ENCODE measurements around the gene MAGI2.

MAGI2 gene

GRCh38 chr7:78206769-78207168, 1246.7 kb downstream of the MAGI2 start:
- ATAC-seq (replicated peaks) (no peak), DNase-seq (no peak)
- Mint-ChIP-seq H3K9me3 (peaks cover 0 to 2% of the 10 kb centered on the region in 2 donors), H3K4me1 (no peaks in the 10 kb centered on the region), H3K27ac (no peak overlapping the region), H3K4me3 (no peak overlapping the region), H3K36me3 (no peaks in the 10 kb centered on the region), H3K27me3 (no peaks in the 10 kb centered on the region)

DNA sequence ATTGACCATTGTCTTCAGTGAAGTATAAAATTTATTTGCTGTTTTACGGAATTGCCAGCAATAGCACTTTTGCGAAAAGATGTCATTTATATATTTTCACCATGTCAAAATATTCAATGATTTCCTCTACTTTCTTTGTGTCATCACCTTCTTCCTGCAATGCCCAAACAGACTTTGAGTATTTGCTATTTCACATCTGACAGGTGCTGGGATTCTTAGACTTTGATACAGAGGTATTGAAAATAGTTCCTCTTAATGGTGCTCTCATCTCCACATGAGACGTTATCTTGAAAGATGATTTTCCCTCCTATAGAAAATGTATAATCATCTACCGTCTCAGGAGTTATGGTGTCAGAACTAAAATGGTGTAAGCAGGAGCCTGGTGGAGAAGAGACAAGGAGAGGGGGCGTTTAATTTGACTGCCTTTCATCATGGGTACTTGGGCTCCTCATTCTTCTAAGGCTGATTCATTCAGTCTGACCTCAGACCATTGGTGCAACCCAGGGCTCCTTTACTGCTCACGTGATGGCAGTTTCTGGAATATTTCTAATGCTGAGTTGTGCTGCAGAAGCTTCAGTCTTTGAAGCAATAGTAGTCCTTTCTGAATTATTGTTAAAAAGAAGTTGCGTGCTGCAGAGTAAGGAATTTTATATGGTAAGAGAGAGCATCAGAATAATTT, 1250.3 kb downstream of the MAGI2 start:
- DNase-seq, result no peak
- ATAC-seq (replicated peaks), result no peak
- no peaks in the 10 kb centered on the region for H3K27me3 Mint-ChIP-seq
- H3K4me1 Mint-ChIP-seq, result no peaks in the 10 kb centered on the region
- no peak overlapping the region for H3K4me3 Mint-ChIP-seq
- H3K27ac Mint-ChIP-seq, result no peak overlapping the region
- H3K9me3 Mint-ChIP-seq, result no peaks in the 10 kb centered on the region
- H3K36me3 Mint-ChIP-seq, result no peaks in the 10 kb centered on the region

DNA sequence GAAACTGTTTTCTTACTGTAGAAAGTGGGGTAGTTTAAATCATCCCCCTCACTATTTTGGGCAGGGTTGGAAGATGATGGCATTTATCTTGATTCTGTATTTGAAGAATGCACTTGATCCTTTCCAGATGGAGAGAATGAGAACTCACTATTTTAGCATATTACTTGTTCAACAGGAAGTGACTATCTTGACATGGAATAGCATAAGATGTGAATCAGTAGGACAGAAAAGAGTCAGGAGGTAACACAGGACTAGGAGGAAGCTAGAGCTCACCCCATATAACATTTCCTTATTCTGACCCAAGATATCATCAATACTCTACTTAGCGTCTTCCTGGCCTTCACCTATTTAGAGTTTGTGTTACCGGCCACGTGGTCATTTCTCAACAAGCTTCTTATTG, 1254.7 kb downstream of the MAGI2 start:
- no peaks in the 10 kb centered on the region for H3K9me3 Mint-ChIP-seq
- ATAC-seq (replicated peaks) (no peak), DNase-seq (no peak)
- no peaks in the 10 kb centered on the region for H3K36me3 Mint-ChIP-seq
- no peak overlapping the region for H3K4me3 Mint-ChIP-seq
- H3K4me1 Mint-ChIP-seq, result no peaks in the 10 kb centered on the region
- no peak overlapping the region for H3K27ac Mint-ChIP-seq
- peaks cover 5 to 6% of the 10 kb centered on the region in 2 donors for H3K27me3 Mint-ChIP-seq

DNA sequence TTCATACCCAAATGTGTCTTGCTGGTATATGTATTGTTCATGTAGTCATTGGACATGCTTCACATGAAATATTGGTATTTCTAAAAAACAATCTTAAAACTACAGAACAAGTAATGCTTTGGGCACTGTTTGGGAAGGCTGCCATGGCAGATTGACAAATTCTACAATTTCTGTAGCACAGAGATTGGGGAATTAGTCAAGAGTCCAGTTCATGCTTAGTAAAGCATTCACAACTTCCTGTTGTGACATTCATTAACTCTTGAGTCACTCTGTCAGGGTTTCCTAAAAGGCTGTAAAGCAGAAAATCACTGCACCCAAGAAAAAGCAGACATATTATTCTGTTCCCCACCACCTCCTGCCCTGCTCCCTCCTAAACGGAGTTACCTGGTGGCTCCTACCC, 1256.0 kb downstream of the MAGI2 start:
- Mint-ChIP-seq H3K4me1 (no peaks in the 10 kb centered on the region), H3K36me3 (no peaks in the 10 kb centered on the region), H3K9me3 (no peaks in the 10 kb centered on the region), H3K27me3 (peaks cover 5 to 6% of the 10 kb centered on the region in 2 donors), H3K27ac (no peak overlapping the region), H3K4me3 (no peak overlapping the region)
- DNase-seq (no peak), ATAC-seq (replicated peaks) (no peak)

GRCh38 chr7:78195281-78195680, 1258.2 kb downstream of the MAGI2 start:
- H3K4me3 Mint-ChIP-seq, result no peak overlapping the region
- ATAC-seq (replicated peaks), result no peak

DNA sequence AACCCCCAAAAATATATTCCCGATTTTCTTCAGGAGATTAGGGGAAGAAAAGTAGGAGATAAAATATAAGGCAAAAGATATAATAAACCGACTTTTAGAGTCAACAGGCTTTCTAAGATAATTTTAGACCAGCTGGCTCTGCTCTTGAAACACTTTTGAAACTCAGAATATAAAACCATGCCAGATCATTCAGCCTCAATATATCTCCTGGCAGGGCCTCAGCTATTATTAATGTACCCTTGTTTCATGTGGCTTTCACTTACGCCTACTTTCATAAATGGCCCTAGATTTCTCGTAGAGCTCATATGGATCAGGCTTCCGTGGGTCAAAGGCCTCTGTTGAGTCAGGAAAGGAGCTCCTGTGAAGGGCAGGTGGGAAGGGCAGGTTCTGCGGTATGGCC, 1258.9 kb downstream of the MAGI2 start:
- H3K27me3 Mint-ChIP-seq, result peaks cover 5 to 6% of the 10 kb centered on the region in 2 donors
- DNase-seq (no peak), ATAC-seq (replicated peaks) (no peak)
- no peaks in the 10 kb centered on the region for H3K4me1 Mint-ChIP-seq
- H3K4me3 Mint-ChIP-seq, result no peak overlapping the region
- H3K27ac Mint-ChIP-seq, result no peak overlapping the region
- no peaks in the 10 kb centered on the region for H3K9me3 Mint-ChIP-seq
- no peaks in the 10 kb centered on the region for H3K36me3 Mint-ChIP-seq

More at GRCh38 chr7:78195281-78195680, 1258.2 kb downstream of the MAGI2 start:
- Mint-ChIP-seq H3K27ac (no peak overlapping the region), H3K36me3 (no peaks in the 10 kb centered on the region), H3K9me3 (no peaks in the 10 kb centered on the region), H3K27me3 (peaks cover 5 to 6% of the 10 kb centered on the region in 2 donors), H3K4me1 (no peaks in the 10 kb centered on the region)
- no peak for DNase-seq

DNA sequence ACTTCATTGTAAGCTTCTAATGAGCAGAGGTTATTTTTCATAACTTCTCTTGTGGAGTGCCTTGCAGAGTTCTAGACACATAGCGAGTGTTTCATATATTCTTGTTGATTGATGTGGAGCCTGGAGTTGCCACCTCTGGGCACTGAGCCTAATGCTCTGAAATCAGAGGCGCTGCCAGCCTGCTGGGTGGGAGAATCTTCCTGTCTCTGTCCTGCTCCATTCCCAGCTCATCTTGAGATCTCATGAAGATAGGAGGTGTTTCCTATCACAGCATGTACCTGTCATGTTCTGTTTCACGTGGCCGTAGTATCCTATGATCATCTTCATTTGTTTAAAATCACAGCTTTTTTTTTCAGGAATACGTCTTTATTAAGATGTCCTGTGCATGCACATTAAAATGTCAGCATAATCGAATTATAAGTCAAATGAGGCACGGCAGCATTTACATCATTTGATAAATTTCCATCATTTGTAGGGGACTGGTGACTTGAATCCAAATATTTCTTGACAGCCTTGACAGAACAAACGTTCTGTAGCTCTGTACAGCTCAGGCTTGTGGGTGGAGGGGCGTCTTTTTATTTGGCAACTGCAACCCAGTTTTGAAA, 1261.9 kb downstream of the MAGI2 start:
- Mint-ChIP-seq H3K4me1 (no peaks in the 10 kb centered on the region), H3K9me3 (no peaks in the 10 kb centered on the region)

DNA sequence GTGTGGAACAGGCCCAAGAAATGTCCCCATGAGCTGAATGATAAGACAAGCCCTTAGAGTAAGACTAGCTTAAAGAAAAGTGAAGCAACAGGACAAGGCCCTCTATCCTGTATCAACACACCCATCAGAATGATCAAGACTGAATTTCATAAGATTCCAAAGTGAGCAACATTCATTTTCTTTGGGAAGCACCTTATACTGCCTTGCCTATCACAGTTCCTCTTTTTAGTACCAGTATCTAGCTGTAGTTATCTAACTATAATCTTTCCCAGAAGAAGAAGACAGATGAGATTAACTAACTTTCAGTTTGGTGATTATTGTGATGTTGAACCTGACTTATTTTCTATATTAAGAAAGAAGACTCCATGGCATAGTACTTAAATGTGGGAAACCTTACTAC, 1263.7 kb downstream of the MAGI2 start:
- no peak overlapping the region for H3K27ac Mint-ChIP-seq
- no peaks in the 10 kb centered on the region for H3K36me3 Mint-ChIP-seq
- H3K4me3 Mint-ChIP-seq, result no peak overlapping the region
- DNase-seq (no peak), ATAC-seq (replicated peaks) (no peak)
- no peaks in the 10 kb centered on the region for H3K9me3 Mint-ChIP-seq
- no peaks in the 10 kb centered on the region for H3K4me1 Mint-ChIP-seq
- no peaks in the 10 kb centered on the region for H3K27me3 Mint-ChIP-seq

More for the DNA sequence above, 1261.9 kb downstream of the MAGI2 start:
- no peak overlapping the region for H3K4me3 Mint-ChIP-seq
- no peak for DNase-seq
- no peaks in the 10 kb centered on the region for H3K36me3 Mint-ChIP-seq
- ATAC-seq (replicated peaks), result no peak
- peaks cover 0 to 6% of the 10 kb centered on the region in 2 donors for H3K27me3 Mint-ChIP-seq
- no peak overlapping the region for H3K27ac Mint-ChIP-seq

- H3K27me3 Mint-ChIP-seq, result peaks cover 0 to 5% of the 10 kb centered on the region in 2 donors
- H3K4me3 Mint-ChIP-seq, result no peak overlapping the region
- H3K27ac Mint-ChIP-seq, result no peak overlapping the region
- H3K9me3 Mint-ChIP-seq, result no peaks in the 10 kb centered on the region
- DNase-seq (no peak), ATAC-seq (replicated peaks) (no peak)
- H3K36me3 Mint-ChIP-seq, result no peaks in the 10 kb centered on the region
- H3K4me1 Mint-ChIP-seq, result no peaks in the 10 kb centered on the region
Measured at GRCh38 chr7:78185149-78185745, 1268.2 kb downstream of the MAGI2 start.

- no peak overlapping the region for H3K27ac Mint-ChIP-seq
- peaks cover 0 to 2% of the 10 kb centered on the region in 2 donors for H3K9me3 Mint-ChIP-seq
- no peaks in the 10 kb centered on the region for H3K4me1 Mint-ChIP-seq
- ATAC-seq (replicated peaks) (no peak), DNase-seq (no peak)
- no peak overlapping the region for H3K4me3 Mint-ChIP-seq
- no peaks in the 10 kb centered on the region for H3K36me3 Mint-ChIP-seq
- H3K27me3 Mint-ChIP-seq, result peaks cover 0 to 11% of the 10 kb centered on the region in 2 donors
Measured at GRCh38 chr7:78184299-78184698, 1269.2 kb downstream of the MAGI2 start.

DNA sequence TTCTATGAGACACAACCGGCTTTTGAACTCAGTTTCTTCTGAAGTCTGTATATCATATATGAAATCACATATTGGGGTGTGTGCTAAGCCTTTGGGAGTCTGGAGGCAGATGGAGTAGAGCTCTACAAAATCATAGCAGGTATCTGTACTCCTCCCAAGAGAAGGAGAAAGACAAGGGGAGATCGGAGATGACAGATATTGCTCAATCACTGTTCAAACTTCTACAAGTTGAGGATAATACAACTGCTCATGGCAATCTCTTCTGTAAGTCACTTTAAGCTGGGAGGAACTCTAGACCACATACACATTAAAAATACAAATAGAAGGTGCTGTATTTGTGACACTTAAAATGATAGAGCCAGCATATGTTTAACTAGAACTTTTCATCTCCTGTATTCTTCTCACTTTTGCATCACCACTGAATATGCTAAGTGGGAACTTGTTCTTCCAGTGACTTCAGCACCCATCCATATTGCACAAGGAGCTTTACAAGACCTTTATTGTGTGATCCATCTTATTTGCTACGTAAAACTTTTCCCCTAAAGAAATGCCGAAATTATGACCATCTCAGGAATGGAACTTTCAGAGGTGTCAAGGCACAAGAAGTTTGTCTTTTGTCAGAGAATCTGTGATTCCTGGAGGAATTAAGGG, 1273.5 kb downstream of the MAGI2 start:
- Mint-ChIP-seq H3K36me3 (no peaks in the 10 kb centered on the region), H3K27me3 (peaks cover 0 to 11% of the 10 kb centered on the region in 2 donors), H3K27ac (no peak overlapping the region), H3K9me3 (peaks cover 0 to 2% of the 10 kb centered on the region in 2 donors), H3K4me3 (no peak overlapping the region), H3K4me1 (no peaks in the 10 kb centered on the region)
- ATAC-seq (replicated peaks), result no peak
- DNase-seq, result no peak

- Mint-ChIP-seq H3K4me1 (no peaks in the 10 kb centered on the region), H3K4me3 (no peak overlapping the region), H3K9me3 (peaks cover 0 to 2% of the 10 kb centered on the region in 2 donors), H3K27me3 (peaks cover 0 to 11% of the 10 kb centered on the region in 2 donors), H3K27ac (no peak overlapping the region), H3K36me3 (no peaks in the 10 kb centered on the region)
- ATAC-seq (replicated peaks) (no peak), DNase-seq (no peak)
Measured at GRCh38 chr7:78179211-78179610, 1274.3 kb downstream of the MAGI2 start.

- ATAC-seq (replicated peaks), result no peak
- no peak overlapping the region for H3K27ac Mint-ChIP-seq
- H3K9me3 Mint-ChIP-seq, result peaks cover 0 to 2% of the 10 kb centered on the region in 2 donors
- DNase-seq, result no peak
- H3K4me3 Mint-ChIP-seq, result no peak overlapping the region
- H3K4me1 Mint-ChIP-seq, result no peaks in the 10 kb centered on the region
- peaks cover 0 to 11% of the 10 kb centered on the region in 2 donors for H3K27me3 Mint-ChIP-seq
- H3K36me3 Mint-ChIP-seq, result no peaks in the 10 kb centered on the region
Measured at GRCh38 chr7:78178319-78178718, 1275.1 kb downstream of the MAGI2 start.

DNA sequence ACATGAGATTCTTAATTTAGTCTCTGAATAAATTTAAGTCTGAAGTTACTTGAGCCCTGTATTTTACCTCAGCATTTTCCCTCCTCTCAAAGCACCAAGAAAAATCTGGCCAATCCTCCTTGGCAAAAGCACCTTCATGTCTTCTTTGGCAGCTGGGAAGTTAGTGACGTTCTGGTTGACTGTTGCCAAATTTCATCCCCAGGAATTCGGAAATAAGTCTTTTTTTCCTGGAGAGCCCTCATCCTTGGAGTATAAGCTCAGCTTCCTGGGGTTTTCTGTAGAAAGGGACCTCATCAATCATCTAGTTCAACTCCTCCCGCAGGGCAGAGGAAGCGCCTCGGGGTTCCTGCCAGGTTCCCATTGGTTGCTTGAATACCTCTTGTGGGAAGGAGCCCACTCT, 1277.3 kb downstream of the MAGI2 start:
- no peaks in the 10 kb centered on the region for H3K36me3 Mint-ChIP-seq
- H3K9me3 Mint-ChIP-seq, result peaks cover 0 to 2% of the 10 kb centered on the region in 2 donors
- DNase-seq, result no peak
- peaks cover 3 to 11% of the 10 kb centered on the region in 2 donors for H3K27me3 Mint-ChIP-seq
- no peaks in the 10 kb centered on the region for H3K4me1 Mint-ChIP-seq
- no peak overlapping the region for H3K27ac Mint-ChIP-seq
- H3K4me3 Mint-ChIP-seq, result no peak overlapping the region
- ATAC-seq (replicated peaks), result no peak
